Smooth muscle cell (in vitro differentiated cells): ENCODE data around the gene HIPK1. TPM values are rescaled to one million over a fixed set of nuclear protein-coding genes. Genes with fewer than 3 reads are reported as not detected.
"Not testable (repeated sequence)": the region's sequence is repeated elsewhere in the genome, so short reads cannot be mapped to it uniquely, and the experiment has no call there.

Source experiments
- DNase-seq: peaks from one replicate; lab custom pipeline; 2025; ENCODE audit not compliant: unreplicated experiment; lab: John Stamatoyannopoulos, UW
- H2AFZ ChIP-seq: fragments of 200-600 bp; sonication (generic); 2 replicates; pipeline ENCODE4 v1.6.0; 2016; ENCODE audit warnings: antibody characterized with exemption, low read depth, mild to moderate bottlenecking
- H3F3A ChIP-seq: fragments of 200-600 bp; sonication (generic); 2 replicates; pipeline ENCODE4 v1.6.0; 2017; ENCODE audit warnings: antibody characterized with exemption, low read depth
- H3K27ac ChIP-seq: fragments of 200-600 bp; sonication (generic); 2 replicates; pipeline ENCODE4 v1.5.1; 2016; ENCODE audit warnings: low read depth, mild to moderate bottlenecking
- H3K27me3 ChIP-seq: fragments of 200-600 bp; sonication (generic); 2 replicates; pipeline ENCODE4 v1.6.1; 2016; ENCODE audit warnings: low read depth, mild to moderate bottlenecking
- H3K36me3 ChIP-seq: fragments of 200-600 bp; sonication (generic); 2 replicates; pipeline ENCODE4 v1.5.1; 2016; ENCODE audit warnings: low read depth
- H3K4me1 ChIP-seq: fragments of 200-600 bp; sonication (generic); 2 replicates; pipeline ENCODE4 v1.5.1; 2016; ENCODE audit warnings: low read depth
- H3K4me2 ChIP-seq: fragments of 200-600 bp; sonication (generic); 2 replicates; pipeline ENCODE4 v1.6.0; 2016; ENCODE audit warnings: mild to moderate bottlenecking
- H3K4me3 ChIP-seq: fragments of 200-600 bp; sonication (generic); 2 replicates; pipeline ENCODE4 v1.5.1; 2016; ENCODE audit warnings: mild to moderate bottlenecking
- H3K79me2 ChIP-seq: fragments of 200-600 bp; sonication (generic); 2 replicates; pipeline ENCODE4 v1.6.0; 2016; ENCODE audit warnings: low read depth, mild to moderate bottlenecking
- H3K9ac ChIP-seq: fragments of 200-600 bp; sonication (generic); 2 replicates; pipeline ENCODE4 v1.6.0; 2016; ENCODE audit warnings: low read depth
- H3K9me3 ChIP-seq: fragments of 200-600 bp; sonication (generic); replicated peaks from 2 replicates; pipeline ENCODE4 v1.5.1; 2016; ENCODE audit warnings: low read depth
- H4K20me1 ChIP-seq: fragments of 200-600 bp; sonication (generic); 2 replicates; pipeline ENCODE4 v1.6.0; 2016; ENCODE audit warnings: low read depth
- CTCF ChIP-seq: fragments of 200-600 bp; sonication (generic); IDR thresholded peaks from 2 replicates; pipeline ENCODE4 v1.5.1; 2017; ENCODE audit warnings: borderline replicate concordance, mild to moderate bottlenecking, antibody characterized with exemption; ENCODE audit not compliant: insufficient read depth, poor library complexity, severe bottlenecking
- WGBS: methylation state at CpG from one replicate; pipeline ENCODE4 v1.1.7; 2016; ENCODE audit warnings: low lambda C conversion rate; 5-methylcytosine and 5-hydroxymethylcytosine counted together
- polyA plus RNA-seq: library from polyadenylated mRNA; unstranded; fragments of >200 nt; fragmentation: Nextera tagmentation; extraction: Ambion mirVana; gene quantifications from 2 replicates; pipeline ENCODE4 v1.2.1, GENCODE V29; 2016
- total RNA-seq: library from RNA; depleted of rRNA; stranded (reverse); fragments of >200 nt; gene quantifications from 2 replicates; pipeline ENCODE4 v1.2.3, GENCODE V29; 2014

The HIPK1 gene
- total and polyA plus RNA-seq, 2 experiments from 2014 or later: 12.0 to 34.2 TPM

GRCh38 chr1:114002492-114003239 lies 73.5 kb downstream of the HIPK1 start:
- H2AFZ ChIP-seq: peak overlapping the region; percentile 45
- H3F3A ChIP-seq: peaks cover 5% of the 10 kb centered on the region
- H3K4me3 ChIP-seq: no peak overlapping the region
- no peaks in the 10 kb centered on the region for H3K36me3 ChIP-seq
- no peak for DNase-seq
- H3K79me2 ChIP-seq: no peaks in the 10 kb centered on the region
- H3K4me2 ChIP-seq: peak overlapping the region; percentile 49
- TF ChIP-seq CTCF: no peak
- no peak overlapping the region for H3K9ac ChIP-seq
- H4K20me1 ChIP-seq: no peaks in the 10 kb centered on the region
- H3K4me1 ChIP-seq: peaks cover 14% of the 10 kb centered on the region
- no peaks in the 10 kb centered on the region for H3K9me3 ChIP-seq
- WGBS: 53% methylated on average over 15 of the region's 15 CpGs
- no peak overlapping the region for H3K27ac ChIP-seq
- no peaks in the 10 kb centered on the region for H3K27me3 ChIP-seq

DNA sequence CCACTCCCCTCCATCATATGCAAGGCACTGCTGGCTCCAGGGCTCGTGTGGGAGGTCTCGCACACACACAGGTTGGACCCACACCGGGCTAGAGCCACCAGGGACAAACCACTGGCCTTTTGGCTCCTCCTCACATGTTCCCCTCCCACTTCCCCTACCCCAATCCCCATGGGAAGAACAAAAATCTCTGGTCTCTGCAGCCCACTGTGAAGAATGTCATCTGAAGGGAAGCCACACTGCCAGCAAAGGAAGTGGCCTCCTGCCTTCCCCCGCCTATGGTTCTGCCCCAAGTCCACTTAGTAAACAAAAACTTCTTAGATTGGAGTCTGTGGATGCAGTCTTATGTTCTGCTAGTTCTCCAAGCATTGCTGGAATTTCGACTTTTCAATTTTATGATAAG lies 74.3 kb downstream of the HIPK1 start:
- Histone ChIP-seq H3K9ac (no peak overlapping the region), H3K79me2 (no peaks in the 10 kb centered on the region), H3K4me1 (peaks cover 14% of the 10 kb centered on the region), H3K4me2 (peak overlapping the region; percentile 44), H3F3A (no peaks in the 10 kb centered on the region), H2AFZ (peak overlapping the region; percentile 33), H3K27me3 (no peaks in the 10 kb centered on the region), H3K4me3 (no peak overlapping the region), H3K9me3 (no peaks in the 10 kb centered on the region), H3K36me3 (no peaks in the 10 kb centered on the region), H4K20me1 (no peaks in the 10 kb centered on the region), H3K27ac (no peak overlapping the region)
- no peak for TF ChIP-seq CTCF
- DNase-seq: no peak
- WGBS: 52% methylated on average over 5 of the region's 5 CpGs

DNA sequence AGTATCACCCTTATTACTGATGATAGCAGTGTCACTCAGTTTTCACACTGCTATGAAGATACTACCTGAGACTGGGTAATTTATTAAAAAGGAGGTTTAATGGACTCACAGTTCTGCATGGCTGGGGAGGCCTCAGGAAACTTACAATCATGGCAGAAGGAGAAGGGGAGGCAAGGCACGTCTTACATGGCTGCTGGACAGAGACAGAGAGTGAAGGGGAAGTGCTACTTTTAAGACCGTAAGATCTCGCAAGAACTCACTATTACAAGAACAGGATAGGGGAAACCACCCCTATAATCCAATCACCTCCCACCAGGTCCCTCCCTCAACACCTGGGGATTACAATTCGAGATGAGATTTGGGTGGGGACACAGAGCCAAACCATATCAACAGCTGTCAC lies 77.7 kb downstream of the HIPK1 start:
- not testable (repeated sequence) for H3K9ac ChIP-seq, H3K79me2 ChIP-seq

DNA sequence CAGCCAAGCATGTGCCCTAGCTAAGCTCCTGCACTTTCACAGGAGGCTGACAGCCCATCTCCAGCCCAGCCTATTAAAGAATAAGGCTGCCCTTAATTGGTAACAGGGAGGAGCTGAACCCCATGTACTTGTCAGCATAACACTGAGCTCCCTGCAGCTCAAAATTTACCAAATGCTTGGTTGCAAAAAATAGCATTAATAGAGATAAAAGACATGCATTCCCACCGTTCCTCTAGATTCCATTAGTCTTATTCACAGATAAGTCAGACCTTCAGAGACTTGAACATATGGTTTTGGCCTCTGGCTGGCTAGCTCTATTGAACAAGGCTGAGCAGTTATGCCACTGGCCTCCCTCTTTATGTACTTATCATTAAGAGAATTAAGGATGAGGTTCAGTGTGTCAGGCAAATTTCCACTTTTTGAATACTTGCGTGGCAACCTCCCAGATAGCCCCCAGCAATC lies 79.4 kb downstream of the HIPK1 start:
- no peak for DNase-seq
- Histone ChIP-seq H3K4me3 (no peak overlapping the region), H3K36me3 (no peaks in the 10 kb centered on the region), H3K27me3 (no peaks in the 10 kb centered on the region), H3K4me2 (peak overlapping the region; percentile 39), H3K27ac (peak overlapping the region; percentile 49), H3K9me3 (no peaks in the 10 kb centered on the region), H3K9ac (no peak overlapping the region), H3K79me2 (no peaks in the 10 kb centered on the region), H3K4me1 (peaks cover 6% of the 10 kb centered on the region), H2AFZ (no peak overlapping the region), H3F3A (no peaks in the 10 kb centered on the region), H4K20me1 (no peaks in the 10 kb centered on the region)
- WGBS: 36% methylated on average over 2 of the region's 2 CpGs
- no peak for TF ChIP-seq CTCF

More for the DNA sequence above, 77.7 kb downstream of the HIPK1 start:
- H3K36me3 ChIP-seq, H3K9me3 ChIP-seq, H3K4me2 ChIP-seq, H3K4me1 ChIP-seq, H3F3A ChIP-seq, H3K27ac ChIP-seq, DNase-seq, H4K20me1 ChIP-seq, H3K27me3 ChIP-seq, H3K4me3 ChIP-seq, H2AFZ ChIP-seq: not testable (repeated sequence)
- WGBS: 91% methylated on average over 4 of the region's 4 CpGs
